Caco-2 (cell line): ENCODE measurements around the gene YWHAQ. TPM values are rescaled to one million over a fixed set of nuclear protein-coding genes. Genes with fewer than 3 reads are reported as not detected.

Source experiments
- BruUV-seq: library from RNA; stranded (reverse); fragments of 400-500 nt; replicated peaks from 2 replicates; lab custom pipeline; 2021; lab: Mats Ljungman, UMichigan
- CTCF ChIA-PET: fragments of 300-600 bp; sonication (Branson Sonifier 250); formaldehyde crosslinking; loops from one replicate; lab custom pipeline; 2022; ENCODE audit warnings: antibody characterized with exemption; lab: Charles Lee
- POLR2A ChIA-PET: fragments of 300-600 bp; sonication (Branson Sonifier 250); formaldehyde crosslinking; loops from one replicate; lab custom pipeline; 2022; ENCODE audit warnings: antibody characterized with exemption; lab: Charles Lee
- DNase-seq, 2 experiments: peaks; one replicate each; pipeline versions ENCODE4 v3.0.0 to v3.0.0-alpha.2; 2020 to 2022
- H3K27me3 ChIP-seq: replicated peaks from 2 replicates; pipeline ENCODE4 v1.6.0; 2011; ENCODE audit warnings: low read length; ENCODE audit not compliant: control insufficient read depth, insufficient read depth
- H3K36me3 ChIP-seq: 2 replicates; pipeline ENCODE4 v1.5.1; 2011; ENCODE audit warnings: low read length; ENCODE audit not compliant: control insufficient read depth, insufficient read depth
- H3K4me1 ChIP-seq: fragments of 250-450 bp; sonication (Bioruptor Pico); 2 replicates; pipeline ENCODE4 v1.5.1; 2020; ENCODE audit warnings: mild to moderate bottlenecking
- H3K4me3 ChIP-seq: 2 replicates; pipeline ENCODE4 v1.5.1; 2011; ENCODE audit warnings: low read depth, mild to moderate bottlenecking, control low read depth, low read length
- H3K9me3 ChIP-seq: fragments of 250-450 bp; sonication (Bioruptor Pico); 2 replicates; pipeline ENCODE4 v1.5.1; 2020; ENCODE audit warnings: mild to moderate bottlenecking, moderate library complexity
- H3K27ac Mint-ChIP-seq: one replicate; pipeline ENCODE4 v1.8.0; 2022; ENCODE audit warnings: mixed read lengths; ENCODE audit not compliant: unreplicated experiment
- H3K27me3 Mint-ChIP-seq: one replicate; pipeline ENCODE4 v1.8.0; 2022; ENCODE audit warnings: mixed read lengths; ENCODE audit not compliant: insufficient read depth, unreplicated experiment
- H3K36me3 Mint-ChIP-seq: one replicate; pipeline ENCODE4 v1.8.0; 2022; ENCODE audit warnings: mild to moderate bottlenecking, mixed read lengths; ENCODE audit not compliant: insufficient read depth, unreplicated experiment
- H3K4me1 Mint-ChIP-seq: one replicate; pipeline ENCODE4 v1.8.0; 2022; ENCODE audit warnings: low read depth, mixed read lengths; ENCODE audit not compliant: unreplicated experiment
- H3K4me3 Mint-ChIP-seq: one replicate; pipeline ENCODE4 v1.8.0; 2022; ENCODE audit warnings: mild to moderate bottlenecking, moderate library complexity, mixed read lengths; ENCODE audit not compliant: unreplicated experiment
- H3K9me3 Mint-ChIP-seq: one replicate; pipeline ENCODE4 v1.8.0; 2022; ENCODE audit warnings: mixed read lengths; ENCODE audit not compliant: unreplicated experiment
- intact Hi-C: fragments of 100-400 bp; cut with micrococcal nuclease; formaldehyde crosslinking; loops from one replicate; pipeline ENCODE4 v1.10.0; 2022; ENCODE audit not compliant: unreplicated experiment
- total RNA-seq: library from RNA; stranded (reverse); gene quantifications from 2 replicates; pipeline ENCODE4 v1.2.3, GENCODE V29; 2022
- TF ChIP-seq, protein P1 (sequence below), 2 experiments: fragments of 200-600 bp in 1 of 2; IDR thresholded peaks; 1 replicate in 1 of 2; 2 replicates in 1 of 2; pipeline versions ENCODE4 v1.5.1 to v1.8.0; 2011 to 2022; ENCODE audit warnings: antibody characterized with exemption in 1 of 2, control low read depth in 1 of 2, inconsistent platforms in 1 of 2, low read depth in 1 of 2, low read length in 1 of 2, mild to moderate bottlenecking in 1 of 2, moderate library complexity in 1 of 2; ENCODE audit not compliant: insufficient read depth in 1 of 2, severe bottlenecking in 1 of 2, unreplicated experiment in 1 of 2

The YWHAQ gene
- total RNA-seq, 1 experiment from 2014 or later, result 344 TPM

DNA sequence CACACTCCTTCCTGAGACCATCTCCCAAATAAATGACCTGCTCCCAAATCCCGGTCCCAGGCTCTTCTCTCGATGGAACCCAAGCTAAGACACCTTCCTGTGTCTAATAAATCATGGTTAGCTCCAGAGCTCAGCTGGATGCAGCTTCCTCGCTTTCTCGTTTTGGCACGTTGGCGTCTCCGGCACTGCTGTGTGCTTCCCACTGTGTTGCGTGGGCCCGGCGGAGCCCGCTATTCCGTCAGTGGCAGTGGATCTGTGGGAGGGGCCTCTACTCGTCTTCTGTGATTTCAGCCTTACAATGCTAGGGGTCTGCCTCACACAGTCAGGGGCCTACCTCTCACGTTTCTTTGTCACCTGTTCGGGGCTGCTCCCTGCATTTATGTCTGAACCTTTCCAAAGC, 29.4 kb upstream of the YWHAQ start:
- Mint-ChIP-seq H3K4me3 (no peak overlapping the region), H3K4me1 (no peaks in the 10 kb centered on the region), H3K27ac (no peak overlapping the region), H3K36me3 (no peaks in the 10 kb centered on the region), H3K9me3 (no peaks in the 10 kb centered on the region), H3K27me3 (no peaks in the 10 kb centered on the region)
- no peak overlapping the region for H3K4me3 ChIP-seq
- TF ChIP-seq, protein P1, sequence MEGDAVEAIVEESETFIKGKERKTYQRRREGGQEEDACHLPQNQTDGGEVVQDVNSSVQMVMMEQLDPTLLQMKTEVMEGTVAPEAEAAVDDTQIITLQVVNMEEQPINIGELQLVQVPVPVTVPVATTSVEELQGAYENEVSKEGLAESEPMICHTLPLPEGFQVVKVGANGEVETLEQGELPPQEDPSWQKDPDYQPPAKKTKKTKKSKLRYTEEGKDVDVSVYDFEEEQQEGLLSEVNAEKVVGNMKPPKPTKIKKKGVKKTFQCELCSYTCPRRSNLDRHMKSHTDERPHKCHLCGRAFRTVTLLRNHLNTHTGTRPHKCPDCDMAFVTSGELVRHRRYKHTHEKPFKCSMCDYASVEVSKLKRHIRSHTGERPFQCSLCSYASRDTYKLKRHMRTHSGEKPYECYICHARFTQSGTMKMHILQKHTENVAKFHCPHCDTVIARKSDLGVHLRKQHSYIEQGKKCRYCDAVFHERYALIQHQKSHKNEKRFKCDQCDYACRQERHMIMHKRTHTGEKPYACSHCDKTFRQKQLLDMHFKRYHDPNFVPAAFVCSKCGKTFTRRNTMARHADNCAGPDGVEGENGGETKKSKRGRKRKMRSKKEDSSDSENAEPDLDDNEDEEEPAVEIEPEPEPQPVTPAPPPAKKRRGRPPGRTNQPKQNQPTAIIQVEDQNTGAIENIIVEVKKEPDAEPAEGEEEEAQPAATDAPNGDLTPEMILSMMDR (IDR thresholded peaks at IDR 0.05; ENCODE audit: insufficient read depth in 1 of 2, low read depth in 1 of 2, low read length in 1 of 2, severe bottlenecking in 1 of 2, unreplicated experiment in 1 of 2), result no peak
- DNase-seq, result no peak
- no peaks in the 10 kb centered on the region for H3K36me3 ChIP-seq
- intact Hi-C loops, result no loop called here
- no TSS peak for BruUV-seq
- no peaks in the 10 kb centered on the region for H3K27me3 ChIP-seq
- H3K9me3 ChIP-seq, result no peaks in the 10 kb centered on the region
- no peaks in the 10 kb centered on the region for H3K4me1 ChIP-seq
- ChIA-PET POLR2A (no interaction called here), CTCF (no interaction called here)

DNA sequence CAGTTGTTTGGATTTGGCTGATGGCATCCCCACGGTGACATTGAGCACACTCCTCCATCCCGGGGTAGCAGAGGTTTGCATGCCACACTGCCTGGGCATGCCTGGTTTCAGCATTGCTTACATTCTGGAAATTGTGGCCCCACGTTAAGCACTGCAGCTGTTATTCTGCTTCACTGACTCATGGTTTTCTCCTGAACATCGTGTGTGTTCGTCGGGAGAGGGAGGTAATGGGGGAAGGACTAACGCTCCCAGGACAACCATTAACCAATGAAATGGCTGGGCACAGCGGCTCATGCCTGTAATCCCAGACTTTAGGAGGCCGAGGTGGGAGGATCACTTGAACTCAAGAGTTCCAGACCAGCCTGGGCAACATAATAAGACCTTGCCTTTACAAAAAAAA, 28.2 kb upstream of the YWHAQ start:
- POLR2A ChIA-PET, result no interaction called here

DNA sequence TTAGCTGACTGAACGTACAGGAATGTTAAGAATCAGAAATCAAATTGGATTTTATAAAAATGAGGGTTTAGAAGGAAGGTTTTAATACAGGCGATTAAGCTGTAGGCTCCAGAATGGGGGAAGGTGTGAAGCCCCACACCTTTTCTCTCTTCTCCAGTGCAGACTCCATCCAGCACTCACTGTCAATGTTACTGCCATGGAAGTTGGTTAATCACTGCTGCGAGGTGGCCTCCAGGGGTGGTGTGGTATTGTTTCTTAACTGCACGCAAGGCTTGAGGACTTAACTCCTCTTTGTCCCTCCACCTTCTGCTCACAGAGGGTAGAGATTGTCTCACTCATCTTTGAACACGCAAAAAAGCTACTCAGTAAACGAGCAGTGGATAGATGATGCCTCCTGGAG, 26.9 kb upstream of the YWHAQ start:
- no peak overlapping the region for H3K4me3 Mint-ChIP-seq
- peaks cover 3% of the 10 kb centered on the region for H3K27me3 Mint-ChIP-seq
- Histone ChIP-seq H3K4me1 (no peaks in the 10 kb centered on the region), H3K9me3 (no peaks in the 10 kb centered on the region), H3K36me3 (no peaks in the 10 kb centered on the region), H3K27me3 (no peaks in the 10 kb centered on the region), H3K4me3 (no peak overlapping the region)
- H3K9me3 Mint-ChIP-seq, result no peaks in the 10 kb centered on the region
- intact Hi-C loops, result no loop called here
- H3K4me1 Mint-ChIP-seq, result no peaks in the 10 kb centered on the region
- ChIA-PET CTCF (no interaction called here), POLR2A (interaction anchor here (0.8 kb wide), 1 partner anchor 28 kb away, joined by 3 read pairs; no protein-coding TSS in a partner anchor)
- no TSS peak for BruUV-seq
- peak in 1 of 2 experiments; percentile 20 for DNase-seq
- H3K36me3 Mint-ChIP-seq, result no peaks in the 10 kb centered on the region
- no peak overlapping the region for H3K27ac Mint-ChIP-seq
- TF ChIP-seq, protein P1 (IDR thresholded peaks at IDR 0.05; ENCODE audit: insufficient read depth in 1 of 2, low read depth in 1 of 2, low read length in 1 of 2, severe bottlenecking in 1 of 2, unreplicated experiment in 1 of 2), result peak in 1 of 2 experiments; percentile 13

More for the DNA sequence above, 28.2 kb upstream of the YWHAQ start:
- Mint-ChIP-seq H3K27ac (no peak overlapping the region), H3K4me1 (no peaks in the 10 kb centered on the region), H3K9me3 (no peaks in the 10 kb centered on the region), H3K36me3 (no peaks in the 10 kb centered on the region), H3K27me3 (peaks cover 3% of the 10 kb centered on the region), H3K4me3 (no peak overlapping the region)
- CTCF ChIA-PET, result no interaction called here
- DNase-seq, result no peak
- TF ChIP-seq, protein P1 (IDR thresholded peaks at IDR 0.05; ENCODE audit: insufficient read depth in 1 of 2, low read depth in 1 of 2, low read length in 1 of 2, severe bottlenecking in 1 of 2, unreplicated experiment in 1 of 2), result no peak
- Histone ChIP-seq H3K9me3 (no peaks in the 10 kb centered on the region), H3K4me3 (no peak overlapping the region), H3K4me1 (no peaks in the 10 kb centered on the region), H3K36me3 (no peaks in the 10 kb centered on the region), H3K27me3 (no peaks in the 10 kb centered on the region)
- BruUV-seq, result no TSS peak
- intact Hi-C loops, result no loop called here
